HEK293T (cell line): ENCODE results near the gene PSMB3.
"Not testable (repeated sequence)": the region's sequence is repeated elsewhere in the genome, so short reads cannot be mapped to it uniquely, and the experiment has no call there.

Experiments used
- BHLHE40 ChIP-seq: fragments of 450-650 bp; IDR thresholded peaks from 2 replicates; pipeline ENCODE4 v1.6.1; 2016; ENCODE audit warnings: mild to moderate bottlenecking, moderate library complexity, borderline replicate concordance
- FOXA1 ChIP-seq: fragments of 450-650 bp; IDR thresholded peaks from 2 replicates; pipeline ENCODE4 v1.6.1; 2016; ENCODE audit warnings: mild to moderate bottlenecking
- FOXK2 ChIP-seq: fragments of 450-650 bp; IDR thresholded peaks from 2 replicates; pipeline ENCODE4 v1.6.1; 2016; ENCODE audit warnings: mild to moderate bottlenecking
- FOXM1 ChIP-seq: fragments of 450-650 bp; IDR thresholded peaks from 2 replicates; pipeline ENCODE4 v1.6.1; 2017; ENCODE audit warnings: mild to moderate bottlenecking, borderline replicate concordance
- L3MBTL2 ChIP-seq: fragments of 450-650 bp; conservative IDR thresholded peaks from 2 replicates; pipeline ENCODE4 v1.6.1; 2016; ENCODE audit warnings: mild to moderate bottlenecking
- PKNOX1 ChIP-seq: fragments of 450-650 bp; IDR thresholded peaks from 2 replicates; pipeline ENCODE4 v1.6.1; 2016
- SP1 ChIP-seq: fragments of 450-650 bp; IDR thresholded peaks from 2 replicates; pipeline ENCODE4 v1.6.1; 2017
- TARDBP ChIP-seq: fragments of 450-650 bp; IDR thresholded peaks from 2 replicates; pipeline ENCODE4 v1.6.1; 2016

GRCh38 chr17:38726145-38726544 is 26.4 kb upstream of the PSMB3 start:
- not testable (repeated sequence) for TF ChIP-seq BHLHE40, SP1, FOXA1, PKNOX1, FOXK2, TARDBP, FOXM1, L3MBTL2
